HUES6 (cell line): ENCODE measurements around the gene CUL2.

Experiments used
- H3K27ac ChIP-seq: 2 replicates; pipeline ENCODE4 v1.7.0; 2013; ENCODE audit warnings: low read depth, mild to moderate bottlenecking, low read length, inconsistent platforms
- H3K27me3 ChIP-seq: 2 replicates; pipeline ENCODE4 v1.6.1; 2013; ENCODE audit warnings: low read length; ENCODE audit not compliant: control insufficient read depth, insufficient read depth
- H3K36me3 ChIP-seq: 2 replicates; pipeline ENCODE4 v1.6.1; 2013; ENCODE audit warnings: low read length; ENCODE audit not compliant: control insufficient read depth, insufficient read depth
- H3K4me1 ChIP-seq: 2 replicates; pipeline ENCODE4 v1.6.1; 2013; ENCODE audit warnings: low read length; ENCODE audit not compliant: control insufficient read depth, insufficient read depth
- H3K4me3 ChIP-seq: 2 replicates; pipeline ENCODE4 v1.5.1; 2013; ENCODE audit warnings: low read depth, low read length
- H3K9ac ChIP-seq: one replicate; pipeline ENCODE4 v1.6.1; 2013; ENCODE audit warnings: mild to moderate bottlenecking, low read length
- H3K9me3 ChIP-seq: 2 replicates; pipeline ENCODE4 v1.6.1; 2013; ENCODE audit warnings: low read depth, low read length; ENCODE audit not compliant: control insufficient read depth, insufficient read depth

The CUL2 gene

GRCh38 chr10:34966451-34966850 lies 123.7 kb downstream of the CUL2 start:
- no peaks in the 10 kb centered on the region for H3K9me3 ChIP-seq
- no peak overlapping the region for H3K27ac ChIP-seq
- H3K27me3 ChIP-seq: no peaks in the 10 kb centered on the region
- H3K4me3 ChIP-seq: no peak overlapping the region
- H3K36me3 ChIP-seq: no peaks in the 10 kb centered on the region
- no peaks in the 10 kb centered on the region; the same call in 1 of the 2 replicates for H3K4me1 ChIP-seq
- no peak overlapping the region for H3K9ac ChIP-seq

DNA sequence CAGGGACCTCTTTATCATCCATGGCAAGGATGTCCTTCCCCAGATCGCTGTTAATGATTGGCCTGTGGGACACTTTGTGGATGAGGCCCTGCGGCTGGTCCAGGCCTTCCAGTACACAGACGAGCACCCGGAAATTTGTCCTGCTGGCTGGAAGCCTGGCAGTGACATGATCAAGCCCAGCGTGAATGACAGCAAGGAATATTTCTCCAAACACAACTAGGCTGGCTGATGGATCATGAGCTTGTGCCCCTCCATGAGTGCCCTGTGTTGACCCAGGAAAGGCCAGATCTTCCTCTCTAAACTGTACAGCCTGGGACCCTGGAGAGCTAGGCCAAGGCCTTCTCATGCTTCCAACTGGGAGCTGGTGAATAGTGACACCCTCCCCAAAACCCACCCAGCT lies 124.1 kb downstream of the CUL2 start:
- H3K9me3 ChIP-seq: no peaks in the 10 kb centered on the region
- H3K4me3 ChIP-seq: no peak overlapping the region
- no peaks in the 10 kb centered on the region for H3K36me3 ChIP-seq
- no peak overlapping the region for H3K27ac ChIP-seq
- H3K27me3 ChIP-seq: no peaks in the 10 kb centered on the region
- no peak overlapping the region for H3K9ac ChIP-seq
- H3K4me1 ChIP-seq: no peaks in the 10 kb centered on the region; the same call in 1 of the 2 replicates

DNA sequence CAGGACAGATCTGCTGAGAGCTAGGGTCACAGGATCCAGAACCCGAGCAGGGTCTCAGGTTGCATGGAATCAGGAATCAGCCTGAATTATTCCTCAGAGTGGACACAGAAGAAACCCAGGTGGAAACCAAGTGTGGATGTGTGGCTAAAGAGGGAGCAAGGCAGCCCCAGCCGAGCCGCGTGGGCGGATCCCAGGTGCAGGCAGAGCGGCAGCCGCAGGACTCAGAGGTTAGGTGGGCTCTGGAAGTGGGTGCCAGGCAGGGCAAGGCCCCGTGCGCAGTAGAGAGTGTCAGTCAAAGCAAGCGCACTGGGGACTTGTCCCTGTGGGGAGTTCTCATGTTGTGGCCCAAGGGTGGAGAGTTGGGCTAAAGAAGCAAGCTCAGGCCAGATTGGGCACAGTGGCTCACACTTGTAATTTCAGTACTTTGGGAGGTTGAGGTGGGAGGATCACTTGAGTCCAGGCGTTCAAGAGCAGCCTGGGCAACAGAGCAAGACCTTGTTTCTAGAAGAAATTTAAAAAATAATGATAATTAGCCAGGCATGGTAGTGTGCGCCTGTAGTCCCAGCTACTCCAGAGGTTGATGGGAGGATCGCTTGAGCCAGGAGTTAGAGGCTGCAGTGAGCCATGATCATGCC lies 125.9 kb downstream of the CUL2 start:
- H3K9me3 ChIP-seq: no peaks in the 10 kb centered on the region
- H3K27ac ChIP-seq: no peak overlapping the region
- H3K4me3 ChIP-seq: no peak overlapping the region
- no peaks in the 10 kb centered on the region for H3K27me3 ChIP-seq
- H3K4me1 ChIP-seq: no peaks in the 10 kb centered on the region; the same call in 1 of the 2 replicates
- no peak overlapping the region for H3K9ac ChIP-seq
- H3K36me3 ChIP-seq: no peaks in the 10 kb centered on the region

- H3K36me3 ChIP-seq: no peaks in the 10 kb centered on the region
- H3K4me1 ChIP-seq: no peaks in the 10 kb centered on the region; the same call in 1 of the 2 replicates
- no peak overlapping the region for H3K4me3 ChIP-seq
- H3K9ac ChIP-seq: no peak overlapping the region
- H3K27me3 ChIP-seq: no peaks in the 10 kb centered on the region
- H3K9me3 ChIP-seq: no peaks in the 10 kb centered on the region
- H3K27ac ChIP-seq: no peak overlapping the region
Observed at GRCh38 chr10:34962866-34963265, 127.3 kb downstream of the CUL2 start.

GRCh38 chr10:34960983-34961382 lies 129.2 kb downstream of the CUL2 start:
- Histone ChIP-seq H3K36me3 (no peaks in the 10 kb centered on the region), H3K9ac (no peak overlapping the region), H3K27me3 (no peaks in the 10 kb centered on the region), H3K27ac (no peak overlapping the region), H3K4me1 (no peaks in the 10 kb centered on the region), H3K9me3 (no peaks in the 10 kb centered on the region), H3K4me3 (no peak overlapping the region)

- no peaks in the 10 kb centered on the region for H3K36me3 ChIP-seq
- no peak overlapping the region for H3K9ac ChIP-seq
- H3K27me3 ChIP-seq: no peaks in the 10 kb centered on the region
- H3K27ac ChIP-seq: no peak overlapping the region
- H3K4me1 ChIP-seq: no peaks in the 10 kb centered on the region
- H3K9me3 ChIP-seq: no peaks in the 10 kb centered on the region
- no peak overlapping the region for H3K4me3 ChIP-seq
Observed at GRCh38 chr10:34959786-34960185, 130.4 kb downstream of the CUL2 start.

GRCh38 chr10:34959321-34959720 lies 130.8 kb downstream of the CUL2 start:
- no peaks in the 10 kb centered on the region for H3K9me3 ChIP-seq
- H3K36me3 ChIP-seq: no peaks in the 10 kb centered on the region
- H3K4me1 ChIP-seq: no peaks in the 10 kb centered on the region
- H3K4me3 ChIP-seq: no peak overlapping the region
- H3K27ac ChIP-seq: no peak overlapping the region
- no peaks in the 10 kb centered on the region for H3K27me3 ChIP-seq
- H3K9ac ChIP-seq: no peak overlapping the region
